ENCODE measurements around the gene NTRK2. TPM values are rescaled to one million over a fixed set of nuclear protein-coding genes. Genes with fewer than 3 reads are reported as not detected.

NTRK2 gene
- total RNA-seq, 1 donor from 2014 or later, result 1.5 TPM

- TF ChIP-seq CTCF (IDR thresholded peaks at IDR 0.05; ENCODE audit: insufficient read depth, low read length, poor library complexity, severe bottlenecking), result no peak
- Histone ChIP-seq H3K27me3 (ENCODE audit: control insufficient read depth, insufficient read depth, low read length) (peaks cover 23% of the 10 kb centered on the region), H3K36me3 (ENCODE audit: control insufficient read depth, insufficient read depth, low read length) (no peaks in the 10 kb centered on the region)
Observed at GRCh38 chr9:84673806-84674205, 4.3 kb downstream of the NTRK2 start.

GRCh38 chr9:84677080-84677479 lies 7.6 kb downstream of the NTRK2 start:
- TF ChIP-seq CTCF (IDR thresholded peaks at IDR 0.05; ENCODE audit: insufficient read depth, low read length, poor library complexity, severe bottlenecking), result no peak
- DNase-seq (ENCODE audit: low read depth), result no peak
- no peak overlapping the region for H3K4me3 ChIP-seq (ENCODE audit: low read depth, low read length)
- peaks cover 3% of the 10 kb centered on the region for H3K27me3 ChIP-seq (ENCODE audit: control insufficient read depth, insufficient read depth, low read length)
- H3K36me3 ChIP-seq (ENCODE audit: control insufficient read depth, insufficient read depth, low read length), result no peaks in the 10 kb centered on the region

More at GRCh38 chr9:84673806-84674205, 4.3 kb downstream of the NTRK2 start:
- DNase-seq (ENCODE audit: low read depth), result no peak
- H3K4me3 ChIP-seq (ENCODE audit: low read depth, low read length), result no peak overlapping the region

GRCh38 chr9:84679571-84679970 lies 10.0 kb downstream of the NTRK2 start:
- DNase-seq (ENCODE audit: low read depth), result no peak
- Histone ChIP-seq H3K36me3 (ENCODE audit: control insufficient read depth, insufficient read depth, low read length) (no peaks in the 10 kb centered on the region), H3K4me3 (ENCODE audit: low read depth, low read length) (no peak overlapping the region), H3K27me3 (ENCODE audit: control insufficient read depth, insufficient read depth, low read length) (no peaks in the 10 kb centered on the region)
- no peak for TF ChIP-seq CTCF (IDR thresholded peaks at IDR 0.05; ENCODE audit: insufficient read depth, low read length, poor library complexity, severe bottlenecking)

- no peak for TF ChIP-seq CTCF (IDR thresholded peaks at IDR 0.05; ENCODE audit: insufficient read depth, low read length, poor library complexity, severe bottlenecking)
- no peak for DNase-seq (ENCODE audit: low read depth)
- no peaks in the 10 kb centered on the region for H3K27me3 ChIP-seq (ENCODE audit: control insufficient read depth, insufficient read depth, low read length)
- no peaks in the 10 kb centered on the region for H3K36me3 ChIP-seq (ENCODE audit: control insufficient read depth, insufficient read depth, low read length)
- no peak overlapping the region for H3K4me3 ChIP-seq (ENCODE audit: low read depth, low read length)
Observed at GRCh38 chr9:84681516-84682285, 12.2 kb downstream of the NTRK2 start.

- H3K36me3 ChIP-seq (ENCODE audit: control insufficient read depth, insufficient read depth, low read length), result no peaks in the 10 kb centered on the region
- no peak overlapping the region for H3K4me3 ChIP-seq (ENCODE audit: low read depth, low read length)
- TF ChIP-seq CTCF (IDR thresholded peaks at IDR 0.05; ENCODE audit: insufficient read depth, low read length, poor library complexity, severe bottlenecking), result no peak
- H3K27me3 ChIP-seq (ENCODE audit: control insufficient read depth, insufficient read depth, low read length), result no peaks in the 10 kb centered on the region
- DNase-seq (ENCODE audit: low read depth), result no peak
Observed at GRCh38 chr9:84686068-84686467, 16.5 kb downstream of the NTRK2 start.

- no peak for DNase-seq (ENCODE audit: low read depth)
- no peak overlapping the region for H3K4me3 ChIP-seq (ENCODE audit: low read depth, low read length)
- H3K36me3 ChIP-seq (ENCODE audit: control insufficient read depth, insufficient read depth, low read length), result no peaks in the 10 kb centered on the region
- no peak for TF ChIP-seq CTCF (IDR thresholded peaks at IDR 0.05; ENCODE audit: insufficient read depth, low read length, poor library complexity, severe bottlenecking)
- H3K27me3 ChIP-seq (ENCODE audit: control insufficient read depth, insufficient read depth, low read length), result no peaks in the 10 kb centered on the region
Observed at GRCh38 chr9:84688956-84689355, 19.4 kb downstream of the NTRK2 start.

Data from kidney epithelial cell (primary cell).